GM18511 (cell line): ENCODE results near the gene MESD.

ENCODE experiments used
- ATAC-seq: cut with Tn5 transposase; IDR thresholded peaks from one replicate; pipeline ENCODE4 v1.9.1; 2021; ENCODE audit warnings: mild to moderate bottlenecking, moderate library complexity; ENCODE audit not compliant: unreplicated experiment

The MESD gene

GRCh38 chr15:80913541-80913940 is 76.1 kb downstream of the MESD start:
- ATAC-seq = no peak

- no peak for ATAC-seq
Measured at GRCh38 chr15:80912673-80913072, 76.9 kb downstream of the MESD start.

- ATAC-seq = no peak
Measured at GRCh38 chr15:80911821-80912220, 77.8 kb downstream of the MESD start.

GRCh38 chr15:80906159-80906766 is 83.4 kb downstream of the MESD start:
- no peak for ATAC-seq

GRCh38 chr15:80904998-80905397 is 84.6 kb downstream of the MESD start:
- no peak for ATAC-seq

GRCh38 chr15:80902298-80902801 is 87.3 kb downstream of the MESD start:
- ATAC-seq = no peak

- no peak for ATAC-seq
Measured at GRCh38 chr15:80898040-80898439, 91.6 kb downstream of the MESD start.
